ENCODE data around the gene SH2B3.
"Not testable (repeated sequence)": the region's sequence is repeated elsewhere in the genome, so short reads cannot be mapped to it uniquely, and the experiment has no call there.

SH2B3 gene

GRCh38 chr12:111386885-111387284, 18.8 kb upstream of the SH2B3 start:
- in situ Hi-C loops (cut with MboI; ENCODE audit: low sequenced_read_pairs), result no loop called here

DNA sequence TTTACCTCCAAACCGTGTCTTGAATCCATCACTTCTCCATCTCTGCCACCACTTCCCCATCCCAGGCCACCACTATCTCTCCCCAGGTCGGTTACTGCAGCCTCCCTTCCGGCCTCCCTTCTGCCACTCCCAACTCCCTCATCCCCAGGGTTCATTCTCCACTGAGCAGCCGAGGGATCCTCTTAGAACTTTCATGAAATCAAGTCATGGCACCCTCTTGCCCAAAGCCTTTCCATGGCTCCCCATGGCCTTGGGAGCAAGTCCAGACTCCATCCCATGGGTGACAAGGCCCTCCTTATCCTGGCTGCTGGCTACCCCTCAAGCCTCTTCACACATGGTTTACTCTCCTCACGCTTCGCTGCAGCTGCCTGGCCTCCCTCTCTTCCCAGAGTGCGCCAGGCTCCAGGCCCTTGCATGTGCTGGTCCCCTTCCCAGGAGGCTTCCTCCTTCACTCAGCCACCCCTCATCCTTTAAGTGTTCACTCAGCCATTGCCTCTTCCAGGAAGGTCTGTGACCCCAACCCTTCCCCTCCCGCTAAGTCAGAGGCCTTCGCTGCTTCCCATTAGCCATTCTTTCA, 17.9 kb upstream of the SH2B3 start:
- in situ Hi-C loops (cut with MboI; ENCODE audit: low sequenced_read_pairs), result no loop called here

DNA sequence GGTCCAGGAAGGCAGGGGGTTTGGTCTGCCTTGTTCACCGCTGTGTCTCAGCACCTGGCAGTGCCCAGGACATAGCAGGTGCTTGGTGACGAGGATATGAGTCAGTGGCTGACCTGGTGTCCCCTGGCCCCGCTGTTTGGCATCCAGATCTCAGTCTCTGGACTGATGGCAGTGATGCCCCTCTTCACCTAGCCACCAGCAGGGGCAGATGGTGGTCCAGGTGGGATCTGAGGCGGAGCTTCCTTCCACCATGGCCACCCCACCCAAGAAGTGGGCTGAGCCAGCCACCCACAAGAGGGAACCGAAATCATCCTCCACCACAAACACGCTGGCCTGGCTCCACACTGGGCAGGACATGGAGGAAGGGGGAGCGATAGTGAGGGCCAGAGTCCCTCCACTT, 16.1 kb upstream of the SH2B3 start:
- in situ Hi-C loops (cut with MboI; ENCODE audit: low sequenced_read_pairs), result no loop called here

DNA sequence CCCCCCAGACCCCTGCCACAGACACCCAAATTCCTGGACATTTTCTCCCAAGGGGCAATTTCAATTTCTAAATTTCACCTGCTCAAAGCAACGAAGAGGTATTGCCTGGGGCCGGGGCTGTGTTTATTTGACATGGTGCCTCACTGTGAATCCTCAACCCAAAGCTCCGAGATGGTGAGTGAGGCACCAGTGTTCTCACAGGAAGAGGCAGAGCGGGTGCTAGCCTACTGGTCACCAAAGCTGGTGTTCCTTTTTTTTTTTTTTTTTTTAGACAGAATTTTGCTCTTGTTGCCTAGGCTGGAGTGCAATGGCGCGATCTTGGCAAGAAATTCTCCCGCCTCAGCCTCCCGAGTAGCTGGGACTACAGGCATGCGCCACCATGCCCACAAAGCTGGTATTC, 14.8 kb upstream of the SH2B3 start:
- in situ Hi-C loops (cut with MboI; ENCODE audit: low sequenced_read_pairs), result no loop called here

GRCh38 chr12:111393700-111394300, 11.9 kb upstream of the SH2B3 start:
- in situ Hi-C loops (cut with MboI; ENCODE audit: low sequenced_read_pairs), result no loop called here

- in situ Hi-C loops (cut with MboI; ENCODE audit: low sequenced_read_pairs), result no loop called here
Observed at GRCh38 chr12:111394480-111394879, 11.2 kb upstream of the SH2B3 start.

GRCh38 chr12:111395336-111396187, 10.2 kb upstream of the SH2B3 start:
- in situ Hi-C loops (cut with MboI; ENCODE audit: low sequenced_read_pairs), result no loop called here

DNA sequence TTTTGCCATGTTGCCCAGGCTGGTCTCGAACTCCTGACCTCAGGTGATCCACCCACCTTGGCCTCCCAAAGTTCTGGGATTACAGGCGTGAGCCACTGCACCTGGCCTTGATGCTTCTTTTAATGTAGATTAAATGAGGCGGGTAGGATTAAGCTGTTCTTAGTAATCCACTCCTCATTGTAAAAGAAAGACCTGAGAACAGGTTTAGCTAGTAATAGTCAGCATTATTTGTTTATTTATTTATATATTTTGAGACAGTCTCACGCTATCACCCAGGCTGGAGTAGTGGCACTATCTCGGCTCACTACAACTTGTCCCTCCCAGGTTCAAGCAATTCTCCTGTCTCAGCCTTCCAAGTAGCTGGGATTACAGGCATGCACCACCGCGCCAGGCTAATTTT, 9.5 kb upstream of the SH2B3 start:
- in situ Hi-C loops (cut with MboI; ENCODE audit: low sequenced_read_pairs), result not testable (repeated sequence)

DNA sequence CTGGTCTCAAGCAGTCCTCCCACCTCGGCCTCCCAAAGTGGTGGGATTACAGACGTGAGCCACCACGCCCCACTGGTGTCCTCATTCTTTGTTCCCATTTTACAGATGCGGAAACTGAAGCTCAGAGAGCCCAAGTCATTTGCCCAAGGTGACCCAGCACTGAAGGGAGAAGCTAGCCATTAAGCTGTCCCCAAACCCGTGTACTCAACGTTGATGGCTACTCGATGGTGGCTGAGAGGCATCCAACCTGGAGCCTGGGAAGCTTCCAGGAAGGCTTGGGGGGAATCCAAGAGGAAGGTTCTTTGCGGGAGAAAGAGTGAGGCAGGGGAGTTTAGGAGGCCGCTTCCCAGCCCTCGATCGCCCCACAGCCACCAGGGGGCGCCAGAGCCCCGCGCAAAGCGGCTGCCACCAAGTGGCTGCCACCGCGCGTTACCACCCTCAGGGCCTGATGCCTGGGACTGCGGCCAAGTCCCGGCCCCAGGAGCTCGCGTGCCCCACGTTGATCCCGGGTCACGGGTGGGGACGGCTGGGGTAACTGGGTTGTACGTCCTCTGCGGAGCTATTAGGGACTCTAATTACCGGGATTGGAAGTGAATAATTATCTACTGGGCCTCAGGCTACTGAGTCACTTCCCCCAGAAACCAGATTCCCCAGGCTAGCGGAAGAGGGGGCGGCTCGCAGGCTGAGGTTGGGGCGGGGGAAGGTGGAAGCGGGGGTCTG, 8.8 kb upstream of the SH2B3 start:
- in situ Hi-C loops (cut with MboI; ENCODE audit: low sequenced_read_pairs), result no loop called here

GRCh38 chr12:111398530-111398929, 7.2 kb upstream of the SH2B3 start:
- in situ Hi-C loops (cut with MboI; ENCODE audit: low sequenced_read_pairs), result no loop called here

DNA sequence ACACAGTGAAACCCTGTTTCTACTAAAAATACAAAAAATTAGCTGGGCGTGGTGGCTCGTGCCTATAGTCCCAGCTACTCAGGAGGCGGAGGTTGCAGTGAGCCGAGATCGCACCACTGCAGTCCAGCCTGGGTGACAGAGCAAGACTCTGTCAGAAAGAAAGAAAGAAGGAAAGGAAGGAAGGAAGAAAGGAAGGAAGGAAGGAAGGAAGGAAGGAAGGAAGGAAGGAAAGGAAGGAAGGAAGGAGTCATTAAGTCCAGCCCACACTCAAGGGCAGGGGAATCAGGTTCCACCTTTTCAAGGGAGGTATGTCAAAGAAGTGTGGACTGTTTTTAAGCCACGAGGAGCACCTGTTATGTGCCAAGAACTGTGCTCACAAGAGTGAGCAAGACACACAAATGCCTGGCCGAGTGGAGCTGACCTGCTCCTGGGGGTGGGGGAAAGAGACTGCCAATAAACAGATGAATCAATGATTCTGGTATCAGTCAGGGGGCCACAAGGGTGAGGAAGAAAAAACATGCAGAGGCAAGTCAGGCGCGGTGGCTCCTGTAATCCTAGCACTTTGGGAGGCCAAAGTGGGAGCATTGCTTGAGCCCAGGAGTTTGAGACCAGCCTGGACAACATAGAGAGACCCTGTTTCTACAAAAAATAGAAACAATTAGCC, 5.8 kb upstream of the SH2B3 start:
- in situ Hi-C loops (cut with MboI; ENCODE audit: low sequenced_read_pairs), result not testable (repeated sequence)

DNA sequence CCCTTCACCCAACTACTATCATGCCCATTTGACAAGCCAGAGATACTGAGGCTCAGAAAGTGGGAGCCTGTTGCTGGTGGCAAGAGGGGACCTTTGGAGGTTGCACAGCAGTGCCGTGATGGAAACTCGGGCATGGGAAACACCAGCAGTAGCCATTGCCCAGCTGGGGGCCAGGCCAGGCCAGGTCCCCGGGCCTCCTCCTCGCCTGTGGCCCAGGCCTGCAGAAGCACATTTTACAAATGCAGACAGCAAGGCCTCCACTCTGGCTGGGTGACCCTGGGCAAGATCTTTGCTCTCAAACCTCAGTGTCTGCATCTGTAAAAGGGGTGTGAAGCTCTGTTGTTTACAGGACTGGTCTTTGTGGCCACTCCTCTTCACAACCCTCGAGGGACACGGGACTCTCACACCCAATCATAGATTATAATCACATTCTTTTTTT, 4.5 kb upstream of the SH2B3 start:
- in situ Hi-C loops (cut with MboI; ENCODE audit: low sequenced_read_pairs), result no loop called here

DNA sequence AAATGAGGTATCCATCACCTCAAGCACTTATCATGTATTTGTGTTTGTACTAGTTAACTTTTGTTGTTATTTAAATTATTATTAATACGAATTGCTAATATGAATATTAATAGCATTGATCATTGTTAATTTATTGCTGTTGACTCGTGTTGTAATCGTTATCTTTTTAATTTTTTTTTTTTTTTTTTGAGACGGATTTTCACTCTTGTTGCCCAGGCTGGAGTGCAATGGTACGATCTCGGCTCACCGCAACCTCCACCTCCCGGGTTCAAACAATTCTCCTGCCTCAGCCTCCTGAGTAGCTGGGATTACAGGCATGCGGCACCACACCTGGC, 3.3 kb upstream of the SH2B3 start:
- in situ Hi-C loops (cut with MboI; ENCODE audit: low sequenced_read_pairs), result not testable (repeated sequence)

DNA sequence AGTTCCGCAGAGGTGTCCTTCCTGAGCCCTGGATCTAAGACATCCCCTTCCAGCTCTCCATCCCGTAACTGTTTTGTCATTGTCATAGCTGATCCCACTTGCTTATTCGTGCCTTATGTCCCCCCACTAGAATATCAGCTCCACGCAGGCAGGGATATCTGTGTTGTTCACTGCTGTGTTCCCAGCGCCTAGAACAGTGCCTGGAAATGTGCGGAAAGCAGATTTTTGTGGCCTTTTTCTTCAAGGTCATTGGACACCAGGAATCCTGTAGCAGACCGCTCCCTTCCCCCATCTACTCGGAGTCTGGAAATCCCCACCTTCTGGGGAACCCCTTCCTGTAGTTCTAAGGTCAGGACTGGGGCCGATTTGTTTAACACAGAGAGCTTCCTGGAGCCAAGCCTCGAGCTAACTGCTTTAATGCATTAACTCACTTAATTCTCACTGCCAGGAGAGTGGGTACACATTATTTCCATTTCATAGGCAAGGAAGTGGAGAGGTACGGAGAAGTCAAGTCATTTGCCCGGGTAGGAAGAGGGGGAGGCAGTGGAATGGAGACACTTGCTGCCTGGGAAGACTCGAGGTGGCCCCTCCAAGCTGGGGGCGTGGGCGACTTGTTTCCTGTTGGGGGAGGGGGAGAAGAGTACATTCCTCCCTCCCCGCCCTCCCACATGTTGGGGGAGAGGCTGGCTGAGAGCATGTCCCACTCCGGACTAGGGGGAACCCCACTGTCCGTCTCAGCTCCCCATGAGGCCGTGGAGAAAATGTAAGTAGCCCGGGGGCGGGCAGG, 1.2 kb upstream of the SH2B3 start:
- in situ Hi-C loops (cut with MboI; ENCODE audit: low sequenced_read_pairs), result loop anchor here (5.0 kb wide), 1 partner anchor 43 kb away; no protein-coding TSS in a partner anchor

- in situ Hi-C loops (cut with MboI; ENCODE audit: low sequenced_read_pairs), result loop anchor here (5.0 kb wide), 1 partner anchor 42 kb away; no protein-coding TSS in a partner anchor
Observed at GRCh38 chr12:111405149-111405858, 419 bp upstream of the SH2B3 start.

DNA sequence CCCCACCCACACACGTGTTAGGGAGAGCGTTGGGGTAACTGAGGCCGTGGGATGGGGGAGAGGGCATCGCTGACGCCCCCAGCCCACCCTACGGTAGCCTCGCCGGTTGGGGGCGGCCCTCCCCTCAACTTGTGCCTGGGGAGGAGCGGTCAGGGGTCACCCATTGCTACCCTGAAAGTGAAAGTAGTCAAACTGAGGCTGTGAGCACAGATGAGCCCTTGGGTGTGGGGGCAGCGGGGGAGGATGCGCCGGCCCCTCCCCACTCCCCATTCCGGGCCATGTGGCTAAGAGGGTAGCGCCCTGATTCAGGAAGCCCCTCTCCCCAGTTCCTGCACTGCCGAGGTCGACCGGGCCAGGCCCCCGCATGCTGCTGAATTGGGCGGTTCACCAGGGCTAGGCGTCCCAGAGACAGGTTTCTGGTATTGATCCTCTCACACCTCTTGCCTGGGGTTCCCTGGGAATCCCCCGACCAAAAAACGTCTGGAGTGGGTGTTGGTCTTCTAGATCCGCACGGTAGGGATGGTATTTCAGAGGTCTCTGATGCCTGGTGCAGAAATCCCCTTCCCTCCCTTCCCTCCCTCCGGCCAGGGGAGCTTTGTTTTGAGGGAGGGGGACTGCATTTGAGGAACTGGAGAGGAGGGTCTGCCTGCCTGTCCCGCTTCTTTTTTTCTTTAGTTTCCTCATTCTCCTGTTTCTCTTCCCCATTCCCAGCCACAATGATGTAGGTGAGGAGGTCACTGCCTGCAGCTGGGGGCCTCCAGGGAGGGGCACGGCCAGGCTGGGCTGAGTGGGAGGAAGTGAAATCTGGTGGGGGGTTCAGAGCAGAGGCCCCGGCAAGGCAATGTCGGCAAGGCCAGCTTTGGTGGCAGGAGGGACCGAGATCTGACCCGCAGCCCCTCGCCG, 1.0 kb downstream of the SH2B3 start:
- in situ Hi-C loops (cut with MboI; ENCODE audit: low sequenced_read_pairs), result loop anchor here (5.0 kb wide), 1 partner anchor 41 kb away; no protein-coding TSS in a partner anchor

DNA sequence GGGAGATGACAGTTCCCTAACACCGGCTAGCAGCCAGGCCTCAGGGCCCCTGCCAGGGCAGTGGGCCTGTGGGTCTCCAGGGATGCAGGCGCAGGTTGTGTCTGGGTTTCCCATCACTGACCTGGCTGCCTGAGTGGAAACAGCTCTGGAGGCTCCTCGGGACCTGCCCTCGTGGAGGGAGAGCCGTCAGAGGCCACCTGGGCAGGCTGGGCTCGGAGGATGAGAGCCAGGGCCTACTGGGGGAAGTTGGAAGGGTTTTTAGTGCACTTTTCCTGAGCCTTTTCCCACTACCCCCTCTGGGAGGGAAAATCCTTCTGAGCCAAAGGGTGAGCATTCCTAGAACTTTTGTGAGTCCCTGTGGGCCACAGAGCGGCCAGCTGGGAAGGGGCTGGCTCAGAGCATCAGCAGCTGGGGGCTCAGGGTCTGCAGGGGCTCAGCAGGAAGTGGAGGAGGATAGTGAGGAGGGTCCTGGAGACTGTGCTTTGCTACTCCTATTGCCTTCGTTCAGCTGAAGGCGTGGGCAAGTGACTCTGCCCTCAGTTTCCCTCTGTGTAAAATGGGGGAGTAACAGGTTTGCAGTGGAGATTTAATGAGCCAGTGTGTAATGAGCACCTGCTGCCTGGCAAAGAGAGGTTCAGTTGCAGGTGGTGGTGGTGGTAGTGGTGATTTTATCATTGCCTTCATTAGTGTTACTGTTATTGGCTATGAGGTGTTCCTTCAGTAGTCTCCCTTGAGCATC, 1.8 kb downstream of the SH2B3 start:
- in situ Hi-C loops (cut with MboI; ENCODE audit: low sequenced_read_pairs), result loop anchor here (5.0 kb wide), 1 partner anchor 40 kb away; no protein-coding TSS in a partner anchor

DNA sequence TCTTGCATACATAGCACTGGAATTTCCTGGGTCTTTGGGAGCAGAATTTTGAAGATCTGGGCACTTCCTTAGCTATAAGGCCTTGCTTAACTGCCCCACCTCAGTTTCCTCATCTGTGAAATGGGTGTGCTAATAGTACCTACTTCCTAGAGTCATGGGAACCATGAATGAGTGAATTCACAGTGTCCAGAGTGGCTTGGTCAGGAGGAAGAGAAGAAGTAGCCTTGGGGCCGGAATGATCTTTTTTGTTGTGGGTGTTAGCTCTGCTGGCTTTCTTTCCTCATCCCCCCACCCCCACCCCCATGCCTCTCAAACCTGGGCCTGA, 2.4 kb downstream of the SH2B3 start:
- in situ Hi-C loops (cut with MboI; ENCODE audit: low sequenced_read_pairs), result loop anchor here (5.0 kb wide), 1 partner anchor 39 kb away; no protein-coding TSS in a partner anchor

Measured in HL-60/S4 treated with phorbol 12-myristate 13-acetate at 8.2 ng/mL for 4 days and 3 days (cell line).